Stimulated activated CD8-positive, alpha-beta memory T cell treated with anti-CD3 and anti-CD28 coated beads, Interleukin-12 subunit alpha, Interleukin-12 subunit beta, amount 100 ng/mL, for 4 hours (primary cell): ENCODE data around the gene CLEC4F.
A peak's percentile ranks its signal among the peaks of the same experiment; 100 is the strongest.
"Not testable (repeated sequence)": the region's sequence is repeated elsewhere in the genome, so short reads cannot be mapped to it uniquely, and the experiment has no call there.

ENCODE experiments used
- DNase-seq: peaks from one replicate; pipeline ENCODE4 v3.0.0-alpha.2; 2020; ENCODE audit warnings: low read depth

The CLEC4F gene

GRCh38 chr2:70826696-70827350, 6.4 kb upstream of the CLEC4F start:
- DNase-seq: no peak

GRCh38 chr2:70823249-70823648, 2.9 kb upstream of the CLEC4F start:
- DNase-seq: no peak

- DNase-seq: no peak
These were observed 2.4 kb upstream of the CLEC4F start for GRCh38 chr2:70822843-70823242.

- no peak for DNase-seq
These were observed 3.0 kb downstream of the CLEC4F start for GRCh38 chr2:70817284-70817954.

- no peak for DNase-seq
These were observed 3.7 kb downstream of the CLEC4F start for GRCh38 chr2:70816726-70817125.

GRCh38 chr2:70808983-70809958, 11.1 kb downstream of the CLEC4F start:
- DNase-seq: no peak

- DNase-seq: no peak
These were observed 12.6 kb downstream of the CLEC4F start for GRCh38 chr2:70807828-70808118.

GRCh38 chr2:70807102-70807827, 13.1 kb downstream of the CLEC4F start:
- DNase-seq: no peak

- no peak for DNase-seq
These were observed 13.8 kb downstream of the CLEC4F start for GRCh38 chr2:70806620-70807019.

GRCh38 chr2:70806013-70806412, 14.4 kb downstream of the CLEC4F start:
- DNase-seq: no peak

GRCh38 chr2:70801607-70802263, 18.7 kb downstream of the CLEC4F start:
- DNase-seq: no peak

- DNase-seq: no peak
These were observed 20.7 kb downstream of the CLEC4F start for GRCh38 chr2:70799706-70800105.

- not testable (repeated sequence) for DNase-seq
These were observed 22.4 kb downstream of the CLEC4F start for GRCh38 chr2:70797996-70798395.

GRCh38 chr2:70797506-70797905, 22.9 kb downstream of the CLEC4F start:
- DNase-seq: no peak

GRCh38 chr2:70796262-70796661, 24.1 kb downstream of the CLEC4F start:
- DNase-seq: no peak

GRCh38 chr2:70795164-70795995, 25.0 kb downstream of the CLEC4F start:
- DNase-seq: no peak

GRCh38 chr2:70793450-70793849, 26.9 kb downstream of the CLEC4F start:
- DNase-seq: no peak

GRCh38 chr2:70790136-70790828, 30.1 kb downstream of the CLEC4F start, which contains the start of gene FIGLA:
Gene FIGLA, minus strand, starts transcription at chr2:70790643. Its CDS starts 5 bp downstream, at chr2:70790638.
- DNase-seq: no peak

GRCh38 chr2:70789304-70790135, 30.9 kb downstream of the CLEC4F start:
- peak; percentile 35 for DNase-seq
